Hepatocyte (in vitro differentiated cells): ENCODE data around the gene ITPR1.

Source experiments
- EZH2 ChIP-seq: fragments of 200-600 bp; sonication (generic); IDR thresholded peaks from 2 replicates; pipeline ENCODE4 v1.6.1; 2016; ENCODE audit warnings: antibody characterized with exemption, mild to moderate bottlenecking, borderline replicate concordance
- TF ChIP-seq, protein P1 (sequence below): fragments of 200-600 bp; sonication (generic); IDR thresholded peaks from 2 replicates; pipeline ENCODE4 v1.5.1; 2016; ENCODE audit warnings: antibody characterized with exemption, mild to moderate bottlenecking; ENCODE audit not compliant: poor library complexity

DNA sequence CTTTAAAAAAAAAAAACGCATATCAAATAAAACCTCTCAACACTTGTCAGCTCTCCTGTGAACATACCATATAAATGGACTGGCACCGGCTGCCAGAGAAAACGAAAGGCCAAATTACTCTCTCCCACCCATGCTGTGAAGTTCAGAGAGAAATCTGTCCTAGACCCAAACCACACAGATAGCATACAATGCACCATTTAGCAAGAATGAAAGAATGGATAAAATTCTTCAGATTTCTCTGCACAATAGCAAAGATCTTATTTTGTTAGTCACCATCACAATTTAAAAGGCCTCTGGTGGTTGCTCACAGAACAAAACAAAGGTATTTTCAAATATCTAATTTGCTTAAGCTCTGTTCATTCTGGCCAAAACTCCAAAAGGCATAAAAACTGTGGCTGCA lies 392.2 kb downstream of the ITPR1 start:
- no peak for TF ChIP-seq EZH2
- TF ChIP-seq, protein P1, sequence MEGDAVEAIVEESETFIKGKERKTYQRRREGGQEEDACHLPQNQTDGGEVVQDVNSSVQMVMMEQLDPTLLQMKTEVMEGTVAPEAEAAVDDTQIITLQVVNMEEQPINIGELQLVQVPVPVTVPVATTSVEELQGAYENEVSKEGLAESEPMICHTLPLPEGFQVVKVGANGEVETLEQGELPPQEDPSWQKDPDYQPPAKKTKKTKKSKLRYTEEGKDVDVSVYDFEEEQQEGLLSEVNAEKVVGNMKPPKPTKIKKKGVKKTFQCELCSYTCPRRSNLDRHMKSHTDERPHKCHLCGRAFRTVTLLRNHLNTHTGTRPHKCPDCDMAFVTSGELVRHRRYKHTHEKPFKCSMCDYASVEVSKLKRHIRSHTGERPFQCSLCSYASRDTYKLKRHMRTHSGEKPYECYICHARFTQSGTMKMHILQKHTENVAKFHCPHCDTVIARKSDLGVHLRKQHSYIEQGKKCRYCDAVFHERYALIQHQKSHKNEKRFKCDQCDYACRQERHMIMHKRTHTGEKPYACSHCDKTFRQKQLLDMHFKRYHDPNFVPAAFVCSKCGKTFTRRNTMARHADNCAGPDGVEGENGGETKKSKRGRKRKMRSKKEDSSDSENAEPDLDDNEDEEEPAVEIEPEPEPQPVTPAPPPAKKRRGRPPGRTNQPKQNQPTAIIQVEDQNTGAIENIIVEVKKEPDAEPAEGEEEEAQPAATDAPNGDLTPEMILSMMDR: no peak
